ENCODE results near the gene EHD2. TPM values are rescaled to one million over a fixed set of nuclear protein-coding genes. Genes with fewer than 3 reads are reported as not detected.

EHD2 gene
- polyA plus RNA-seq, 4 donors = 32.1 to 106 (median 35.1) TPM

Other genes with a start within 250 kb of the EHD2 start
- under 1 TPM; 0.17 to 0.44 (median 0.29) TPM for gene SLC8A2, start 241.5 kb upstream of the EHD2 start, polyA plus RNA-seq (ENCODE audit: insufficient read length in 4 of 4)
- gene KPTN, start 229.2 kb upstream of the EHD2 start, polyA plus RNA-seq (ENCODE audit: insufficient read length in 4 of 4) = 10 to 100 TPM in 2 of 4 donors, 1 to 10 TPM in 2; 8.8 to 18.5 (median 10.4) TPM
- gene NAPA, start 198.4 kb upstream of the EHD2 start, polyA plus RNA-seq (ENCODE audit: insufficient read length in 4 of 4) = 100 to 1,000 TPM in 3 of 4 donors, 10 to 100 TPM in 1; 91.6 to 163 (median 154) TPM
- gene ZNF541, start 140.3 kb upstream of the EHD2 start, polyA plus RNA-seq (ENCODE audit: insufficient read length in 4 of 4) = under 1 TPM; 0.19 to 0.50 (median 0.29) TPM
- gene BICRA, start 104.3 kb upstream of the EHD2 start, polyA plus RNA-seq (ENCODE audit: insufficient read length in 4 of 4) = 10 to 100 TPM; 11.0 to 18.0 (median 13.2) TPM
- 100 to 1,000 TPM; 363 to 439 (median 379) TPM for gene NOP53, start 32.1 kb downstream of the EHD2 start, polyA plus RNA-seq (ENCODE audit: insufficient read length in 4 of 4)
- gene SELENOW, start 65.3 kb downstream of the EHD2 start, polyA plus RNA-seq (ENCODE audit: insufficient read length in 4 of 4) = 100 to 1,000 TPM; 120 to 247 (median 153) TPM
- gene TPRX1, start 91.1 kb downstream of the EHD2 start, polyA plus RNA-seq (ENCODE audit: insufficient read length in 4 of 4) = not detected
- under 1 TPM in 1 of 4 donors, not detected in 3; 0.11 TPM for gene CRX, start 108.5 kb downstream of the EHD2 start, polyA plus RNA-seq (ENCODE audit: insufficient read length in 4 of 4)
- not detected for gene TPRX2, start 145.8 kb downstream of the EHD2 start, polyA plus RNA-seq (ENCODE audit: insufficient read length in 4 of 4)
- under 1 TPM in 2 of 4 donors, not detected in 2; 0.33 to 0.40 TPM for gene SULT2A1, start 172.9 kb downstream of the EHD2 start, polyA plus RNA-seq (ENCODE audit: insufficient read length in 4 of 4)

Measured in left renal pelvis (tissue), 4 donors.